HG03469 (cell line): ENCODE measurements around the gene SLC7A14.

ENCODE experiments used
- ATAC-seq: cut with Tn5 transposase; IDR thresholded peaks from one replicate; pipeline ENCODE4 v1.9.1; 2021; ENCODE audit warnings: mild to moderate bottlenecking, moderate library complexity, moderate number of reproducible peaks; ENCODE audit not compliant: unreplicated experiment

Gene SLC7A14

GRCh38 chr3:170500462-170500861 lies 85.4 kb downstream of the SLC7A14 start:
- ATAC-seq: no peak

GRCh38 chr3:170499562-170500156 lies 86.2 kb downstream of the SLC7A14 start:
- no peak for ATAC-seq

- ATAC-seq: no peak
These were observed 88.4 kb downstream of the SLC7A14 start for GRCh38 chr3:170497207-170498095.

GRCh38 chr3:170496868-170497140 lies 89.1 kb downstream of the SLC7A14 start:
- no peak for ATAC-seq

GRCh38 chr3:170496026-170496867 lies 89.6 kb downstream of the SLC7A14 start:
- ATAC-seq: no peak

- no peak for ATAC-seq
These were observed 91.1 kb downstream of the SLC7A14 start for GRCh38 chr3:170494766-170495165.

- no peak for ATAC-seq
These were observed 92.1 kb downstream of the SLC7A14 start for GRCh38 chr3:170493712-170494182.

- no peak for ATAC-seq
These were observed 94.0 kb downstream of the SLC7A14 start for GRCh38 chr3:170491901-170492300.

GRCh38 chr3:170490828-170491560 lies 94.9 kb downstream of the SLC7A14 start:
- ATAC-seq: no peak

- no peak for ATAC-seq
These were observed 97.1 kb downstream of the SLC7A14 start for GRCh38 chr3:170488802-170489201.

GRCh38 chr3:170487031-170487430 lies 98.8 kb downstream of the SLC7A14 start:
- no peak for ATAC-seq

GRCh38 chr3:170486398-170486797 lies 99.5 kb downstream of the SLC7A14 start:
- no peak for ATAC-seq

GRCh38 chr3:170485696-170486095 lies 100.2 kb downstream of the SLC7A14 start:
- ATAC-seq: no peak

GRCh38 chr3:170485294-170485693 lies 100.6 kb downstream of the SLC7A14 start:
- ATAC-seq: no peak

- no peak for ATAC-seq
These were observed 101.0 kb downstream of the SLC7A14 start for GRCh38 chr3:170484869-170485268.

- no peak for ATAC-seq
These were observed 102.2 kb downstream of the SLC7A14 start for GRCh38 chr3:170483485-170484262.

- ATAC-seq: no peak
These were observed 103.7 kb downstream of the SLC7A14 start for GRCh38 chr3:170482199-170482598.

- no peak for ATAC-seq
These were observed 105.8 kb downstream of the SLC7A14 start for GRCh38 chr3:170480111-170480510.

- ATAC-seq: no peak
These were observed 108.5 kb downstream of the SLC7A14 start for GRCh38 chr3:170477395-170477794.

- ATAC-seq: no peak
These were observed 109.6 kb downstream of the SLC7A14 start for GRCh38 chr3:170476291-170476690.
